GM19240 (cell line): ENCODE data around the gene CD1C.
"Not testable (repeated sequence)": the region's sequence is repeated elsewhere in the genome, so short reads cannot be mapped to it uniquely, and the experiment has no call there.

Experiments
- DNase-seq: peaks from one replicate; pipeline ENCODE4 v3.0.0; 2011; ENCODE audit warnings: low spot score; ENCODE audit not compliant: insufficient read length

Gene CD1C

DNA sequence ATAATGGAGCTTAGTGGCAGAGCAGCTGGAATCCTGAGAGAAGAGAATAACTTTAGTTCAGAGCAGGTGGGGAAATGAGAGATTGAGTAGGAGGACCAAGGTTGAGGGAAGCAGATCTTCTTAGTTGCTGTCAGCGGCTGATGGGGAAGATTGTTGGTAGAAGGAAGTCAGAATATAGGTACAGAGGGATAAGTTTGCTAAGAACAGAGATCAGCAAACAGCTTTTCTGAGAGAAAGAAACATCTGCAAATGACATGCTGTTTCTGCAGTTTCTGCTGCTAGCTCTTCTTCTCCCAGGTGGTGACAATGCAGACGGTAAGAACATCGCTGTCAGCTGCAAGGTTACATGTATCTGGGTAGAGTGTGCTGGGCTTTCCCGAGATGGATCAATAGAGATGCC lies at the start of gene CD1C:
CD1C (plus strand) TSS at position 113 of the 400 bp plus-strand sequence; CDS start at position 255, 142 bp downstream.
- DNase-seq, result no peak

DNA sequence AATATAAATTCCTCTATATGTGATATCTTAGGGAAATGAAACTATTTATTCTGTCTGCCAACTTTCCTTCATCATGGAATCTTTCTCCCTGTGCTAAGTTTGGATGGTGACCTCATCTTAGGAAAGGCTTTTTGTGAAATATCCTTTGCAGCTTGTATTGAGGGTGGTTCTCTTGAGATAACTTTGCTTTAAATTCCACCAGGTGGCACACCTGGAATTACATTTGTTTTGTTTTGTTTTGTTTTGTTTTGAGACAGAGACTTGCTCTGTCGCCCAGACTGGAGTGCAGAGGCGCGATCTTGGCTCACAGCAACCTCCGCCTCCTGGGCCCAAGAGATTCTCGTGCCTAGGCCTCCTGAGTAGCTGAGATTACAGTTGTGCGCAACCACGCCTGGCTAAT lies 43.1 kb upstream of the CD1C start:
- DNase-seq, result no peak

DNA sequence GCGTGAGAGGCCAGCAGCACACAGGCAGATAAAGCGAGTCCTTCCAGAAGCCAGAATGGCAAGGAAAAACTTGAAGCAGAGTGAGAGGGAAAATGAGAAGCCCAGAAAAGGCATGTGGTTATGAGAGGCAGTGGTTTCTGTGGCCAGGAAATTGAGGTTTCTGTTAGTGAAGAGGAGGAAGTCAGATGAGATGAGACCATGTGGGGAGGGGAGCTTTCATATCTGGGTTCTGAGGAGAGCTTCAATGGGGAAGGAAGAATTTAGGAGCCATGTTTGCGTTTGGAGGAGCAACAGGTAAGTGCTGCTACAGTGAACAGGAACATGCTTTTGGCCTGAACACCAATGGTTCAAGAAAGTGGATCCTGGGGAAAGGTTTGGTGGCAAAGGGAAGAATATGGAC lies 41.6 kb upstream of the CD1C start:
- no peak for DNase-seq

DNA sequence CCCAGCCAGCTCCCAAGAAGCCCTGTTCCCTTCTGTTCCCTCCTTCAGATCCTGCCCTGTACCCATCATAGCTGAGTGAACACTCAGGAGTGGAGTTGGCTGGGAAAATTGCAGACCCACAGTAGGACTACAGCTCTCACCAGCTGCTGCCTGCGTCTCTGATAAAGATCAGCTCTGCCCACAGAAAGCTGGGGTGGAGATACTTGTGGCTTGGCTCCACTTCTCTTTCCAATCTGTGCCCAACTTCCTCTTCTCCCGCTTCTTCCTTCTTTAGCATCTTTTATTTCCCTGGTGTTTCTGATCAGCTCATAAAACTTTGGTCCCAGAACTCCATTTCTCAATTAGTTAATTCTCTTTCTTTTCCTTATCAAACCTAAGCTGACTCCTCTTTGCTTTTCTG lies 41.0 kb upstream of the CD1C start:
- DNase-seq, result no peak

DNA sequence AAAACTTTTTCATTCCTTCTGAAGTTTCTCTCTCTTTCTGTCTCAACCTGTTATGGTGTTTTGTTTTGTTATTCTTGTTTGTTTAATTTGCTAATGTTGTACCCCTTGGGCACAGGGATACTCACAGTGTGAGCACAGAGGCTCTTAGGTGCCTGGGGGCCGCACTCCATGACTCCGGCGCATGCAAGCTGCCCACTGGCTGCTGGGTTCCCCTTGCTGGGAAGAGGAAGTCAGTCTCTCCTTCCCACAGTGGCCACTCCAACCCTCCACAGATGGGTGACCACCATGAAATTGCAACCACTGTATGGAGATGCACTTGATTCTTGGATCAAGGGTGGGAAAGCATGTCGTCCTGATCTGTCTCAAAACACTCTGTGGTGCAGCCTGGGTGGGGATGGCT lies 40.1 kb upstream of the CD1C start:
- DNase-seq, result no peak

DNA sequence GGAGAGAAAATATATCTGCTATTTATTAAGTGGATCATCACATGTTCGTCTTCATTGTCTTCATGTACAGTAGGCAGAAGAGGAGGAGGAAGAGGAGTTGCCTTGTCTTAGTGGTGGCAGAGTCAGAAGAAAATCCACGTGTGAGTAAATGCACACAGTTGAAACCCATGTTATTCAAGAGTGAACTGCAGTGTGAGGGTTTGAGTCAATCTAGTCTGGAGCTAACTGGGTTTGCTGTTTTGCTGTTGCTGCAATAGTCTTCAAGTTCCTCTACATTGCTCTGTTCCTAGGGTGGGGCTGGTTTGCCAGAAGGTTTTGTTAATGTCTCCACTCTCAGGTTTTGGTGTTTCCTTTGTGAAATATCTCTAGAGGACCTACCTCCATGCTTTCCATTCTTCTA lies 38.6 kb upstream of the CD1C start:
- no peak for DNase-seq

DNA sequence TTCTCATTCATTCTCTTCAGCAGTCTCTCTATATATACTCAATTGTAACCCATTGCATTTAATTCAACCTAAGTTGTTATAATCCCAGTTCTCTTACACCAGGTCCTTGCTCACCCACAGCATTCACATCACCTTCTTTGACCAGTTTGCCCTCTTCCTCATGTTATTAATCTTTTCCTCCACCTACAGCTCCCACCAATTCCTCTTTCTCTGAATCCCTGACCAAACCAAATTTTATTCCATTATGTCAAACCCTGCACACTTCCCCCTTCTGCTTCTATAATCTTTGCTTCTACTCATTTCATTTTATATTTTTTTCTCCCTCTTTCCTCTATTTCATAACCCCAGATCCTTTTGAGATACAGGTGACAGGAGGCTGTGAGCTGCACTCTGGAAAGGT lies 34.1 kb upstream of the CD1C start:
- no peak for DNase-seq

DNA sequence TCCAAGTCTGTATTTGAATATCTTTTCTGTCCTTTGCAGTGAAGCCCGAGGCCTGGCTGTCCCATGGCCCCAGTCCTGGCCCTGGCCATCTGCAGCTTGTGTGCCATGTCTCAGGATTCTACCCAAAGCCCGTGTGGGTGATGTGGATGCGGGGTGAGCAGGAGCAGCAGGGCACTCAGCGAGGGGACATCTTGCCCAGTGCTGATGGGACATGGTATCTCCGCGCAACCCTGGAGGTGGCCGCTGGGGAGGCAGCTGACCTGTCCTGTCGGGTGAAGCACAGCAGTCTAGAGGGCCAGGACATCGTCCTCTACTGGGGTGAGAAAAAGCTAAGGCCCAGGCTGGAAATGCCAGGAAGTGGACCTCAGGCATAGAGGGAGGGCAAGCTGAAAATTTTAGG lies 33.0 kb upstream of the CD1C start:
- not testable (repeated sequence) for DNase-seq

DNA sequence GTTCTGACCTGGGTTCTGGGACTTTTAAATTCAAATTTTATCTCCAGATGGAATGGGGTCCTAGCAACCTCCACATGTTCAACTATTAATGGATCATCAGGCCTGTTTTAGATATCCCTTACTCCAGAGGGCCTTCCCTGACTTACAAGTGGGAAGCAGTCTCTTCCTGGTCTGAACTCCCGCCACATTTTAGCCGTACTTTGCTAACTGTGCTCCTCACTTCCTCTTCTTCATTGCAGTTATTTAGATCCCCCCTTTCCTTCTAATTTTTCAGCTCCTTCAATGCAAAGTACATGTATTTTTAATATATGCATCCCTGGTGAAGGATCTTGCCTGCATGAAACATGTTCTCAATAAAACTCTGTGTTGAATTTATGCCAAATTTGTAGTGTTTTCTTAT lies 31.8 kb upstream of the CD1C start:
- no peak for DNase-seq

DNA sequence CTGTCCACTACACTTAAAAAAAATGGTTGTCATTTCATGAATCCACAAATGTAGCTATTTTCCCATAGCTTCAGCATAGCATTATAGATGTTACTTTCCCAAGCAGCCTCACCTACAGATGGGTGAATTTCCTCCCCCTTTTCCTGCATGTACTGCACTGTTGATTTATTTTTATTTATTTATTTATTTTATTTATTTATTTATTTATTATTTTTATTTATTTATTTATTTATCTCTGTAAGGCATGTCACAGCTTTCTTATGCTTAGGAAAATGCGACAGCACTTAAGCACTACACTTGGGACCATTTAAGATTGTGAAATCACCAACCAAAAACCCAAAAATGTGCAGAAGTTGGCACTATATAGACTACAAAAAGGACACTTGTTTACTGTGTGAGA lies 30.6 kb upstream of the CD1C start:
- DNase-seq, result no peak

DNA sequence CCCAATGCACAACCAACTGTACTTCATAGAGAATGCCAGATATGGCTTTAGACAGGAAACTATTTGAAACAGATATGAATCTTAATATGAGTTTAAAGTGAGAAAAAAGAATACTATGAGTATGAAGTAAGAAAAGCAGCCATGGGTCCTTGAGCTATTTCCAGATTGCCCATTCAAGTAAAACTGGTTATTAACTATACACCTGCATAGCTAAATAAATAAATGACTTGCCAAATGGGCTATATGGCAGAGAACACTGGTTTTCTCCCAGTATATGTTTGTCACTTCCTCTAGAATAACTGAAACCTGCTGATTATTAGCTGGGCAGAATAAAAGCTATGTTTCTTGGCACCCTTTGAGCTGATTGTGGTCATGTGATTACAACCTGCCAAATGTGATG lies 17.0 kb upstream of the CD1C start:
- DNase-seq, result no peak

DNA sequence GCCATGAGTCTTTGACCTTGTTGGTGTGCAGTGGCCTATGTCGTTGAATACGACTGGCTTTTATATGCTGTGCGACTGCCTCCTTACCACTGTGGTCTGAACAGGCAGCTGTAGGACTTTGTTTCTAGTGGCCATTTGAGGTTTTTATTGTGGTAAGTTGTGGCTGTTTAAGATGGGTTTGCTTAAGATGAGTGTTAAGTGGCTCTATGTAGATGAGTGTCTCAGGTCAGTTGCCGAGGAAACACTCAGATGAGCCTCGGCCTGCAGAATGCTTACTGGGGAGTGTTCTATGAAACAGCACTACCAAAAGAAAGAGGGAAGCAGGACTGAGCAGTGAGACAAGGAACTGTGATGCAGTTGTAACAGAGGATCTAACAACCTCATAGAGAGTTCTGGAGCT lies 14.9 kb upstream of the CD1C start:
- DNase-seq, result no peak

DNA sequence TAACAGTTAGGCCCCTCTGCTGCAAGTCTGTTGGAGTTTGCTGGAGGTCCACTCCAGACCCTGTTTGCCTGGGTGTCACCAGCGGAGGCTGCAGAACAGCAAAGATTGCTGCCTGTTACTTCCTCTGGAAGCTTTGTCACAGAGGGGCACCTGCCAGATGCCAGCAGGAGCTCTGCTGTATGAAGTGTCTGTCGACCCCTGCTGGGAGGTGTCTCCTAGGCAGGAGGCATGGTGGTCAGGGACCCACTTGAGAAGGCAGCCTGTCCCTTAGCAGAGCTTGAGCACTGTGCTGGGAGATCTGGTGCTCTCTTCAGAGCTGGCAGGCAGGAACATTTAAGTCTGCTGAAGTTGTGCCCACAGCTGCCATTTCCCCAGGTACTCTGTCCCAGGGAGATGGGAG lies 7.3 kb upstream of the CD1C start:
- not testable (repeated sequence) for DNase-seq

DNA sequence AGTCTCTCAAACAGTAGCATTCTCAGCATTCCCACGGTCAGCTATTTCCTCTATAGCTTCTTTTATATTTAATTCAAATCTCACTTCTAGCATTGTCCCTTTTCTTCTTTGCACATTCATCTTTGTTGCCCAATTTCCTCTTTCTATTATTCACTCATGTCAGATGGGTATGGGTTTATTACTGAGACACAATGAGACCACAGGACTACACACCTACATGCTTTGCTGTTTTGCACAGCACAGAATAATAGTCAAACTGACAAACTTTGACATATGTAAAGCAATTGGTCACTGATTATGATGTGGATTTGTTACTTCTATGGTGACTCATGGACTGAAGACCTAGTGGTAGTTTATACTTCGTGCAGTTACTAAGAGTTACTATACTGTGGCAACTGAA lies 5.8 kb upstream of the CD1C start:
- DNase-seq, result no peak

DNA sequence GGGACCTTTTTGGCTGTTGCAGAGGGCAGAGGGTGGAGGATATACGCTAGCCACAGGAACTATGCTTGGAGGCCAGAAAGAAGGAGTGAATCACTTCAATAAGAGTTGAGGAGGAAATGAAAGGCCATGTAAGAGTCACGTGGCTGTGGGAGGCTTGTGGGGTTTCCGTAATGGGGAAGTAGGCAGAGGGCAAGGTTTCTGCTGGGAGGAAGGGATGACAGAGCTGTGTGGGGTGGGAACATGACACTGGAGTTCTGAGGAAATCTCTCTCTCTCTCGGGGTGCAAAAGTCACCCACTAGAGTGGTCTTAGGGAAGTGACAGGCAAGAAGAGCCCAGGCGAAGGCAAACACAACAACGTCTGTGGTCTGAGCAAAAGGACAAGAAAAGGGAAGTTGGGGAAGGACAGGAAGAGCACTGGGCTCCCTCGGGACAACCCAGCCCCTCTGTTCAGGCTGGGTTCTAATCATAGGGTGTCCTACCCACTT lies 3.9 kb upstream of the CD1C start:
- no peak for DNase-seq

DNA sequence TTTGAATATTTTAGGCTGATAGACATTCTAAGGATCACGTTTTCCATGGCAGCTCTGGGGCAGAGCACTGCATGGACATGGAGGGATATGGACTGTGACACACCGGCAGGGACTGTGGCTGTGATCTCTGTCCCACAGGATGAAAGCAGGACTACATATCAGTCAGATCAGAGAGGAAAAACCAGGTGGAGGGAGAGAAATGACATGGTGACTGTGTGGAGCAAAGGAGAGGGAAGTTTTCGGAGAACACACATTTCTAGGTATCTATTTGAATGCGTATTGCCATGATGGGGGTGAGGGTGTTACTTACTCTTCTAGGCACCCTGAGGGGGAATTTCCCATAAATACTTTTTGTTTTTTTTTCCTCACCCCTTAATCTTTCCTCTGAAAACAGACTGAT lies 3.2 kb upstream of the CD1C start:
- no peak for DNase-seq

DNA sequence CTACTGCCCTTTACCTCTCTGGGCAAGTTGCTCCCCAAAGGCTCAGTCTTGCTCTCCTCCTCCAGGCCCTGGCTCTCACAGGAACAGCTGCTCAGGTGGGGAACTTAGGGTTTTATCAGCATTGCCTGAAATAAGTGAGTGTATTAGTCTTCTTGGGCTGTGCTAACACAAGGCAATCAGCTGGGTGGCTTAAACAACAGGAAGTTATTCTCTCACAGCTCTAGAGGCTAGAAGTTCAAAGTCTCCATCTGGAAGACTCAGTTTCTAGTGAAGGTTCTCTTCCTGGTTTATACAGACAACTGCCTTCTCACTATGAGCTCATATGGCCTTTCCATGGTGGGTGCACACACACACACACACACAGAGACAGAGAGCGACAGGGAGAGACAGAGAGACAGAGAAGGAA lies 2.8 kb upstream of the CD1C start:
- no peak for DNase-seq

DNA sequence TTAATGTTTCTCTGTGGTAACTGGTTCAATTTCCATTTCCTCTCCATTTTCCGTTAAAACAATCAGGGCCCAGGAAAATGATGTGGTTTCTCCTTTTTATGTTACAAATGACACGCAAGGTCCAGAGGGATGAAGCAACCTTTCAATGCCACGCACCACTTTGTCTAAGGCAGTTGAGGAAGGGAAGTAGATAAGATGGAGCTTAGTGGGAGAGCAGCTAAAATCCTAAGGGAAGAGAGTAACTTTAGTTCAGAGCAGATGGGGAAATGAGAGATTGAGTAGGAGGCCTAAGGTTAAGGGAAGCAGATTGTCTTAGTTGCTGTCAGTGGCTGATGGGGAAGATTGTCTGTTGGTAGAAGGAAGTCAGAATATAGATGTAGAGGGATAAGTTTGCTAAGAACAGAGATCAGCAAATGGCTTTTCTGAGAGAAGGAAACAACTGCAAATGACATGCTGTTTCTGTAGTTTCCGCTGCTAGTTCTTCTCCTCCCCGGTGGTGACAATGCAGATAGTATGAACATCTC lies 660 bp downstream of the CD1C start:
- DNase-seq, result no peak

DNA sequence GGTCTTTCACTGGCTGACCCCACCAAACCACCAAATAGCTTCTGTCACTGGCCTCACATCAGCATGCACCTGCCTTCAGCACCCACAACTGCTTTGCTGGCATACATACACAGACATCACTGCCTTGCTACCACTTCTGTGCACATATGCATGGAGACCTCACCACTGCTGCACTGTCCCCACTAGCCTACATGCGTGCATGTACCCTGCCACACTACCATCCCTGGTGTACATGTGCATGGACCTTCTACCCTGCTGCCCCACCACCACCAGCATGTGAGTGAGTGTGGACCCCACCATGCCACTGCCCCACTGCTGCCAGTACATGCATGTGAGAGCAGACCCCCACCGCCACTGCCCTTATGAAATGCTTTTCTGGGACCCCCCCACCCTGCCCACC lies 6.1 kb downstream of the CD1C start:
- no peak for DNase-seq

DNA sequence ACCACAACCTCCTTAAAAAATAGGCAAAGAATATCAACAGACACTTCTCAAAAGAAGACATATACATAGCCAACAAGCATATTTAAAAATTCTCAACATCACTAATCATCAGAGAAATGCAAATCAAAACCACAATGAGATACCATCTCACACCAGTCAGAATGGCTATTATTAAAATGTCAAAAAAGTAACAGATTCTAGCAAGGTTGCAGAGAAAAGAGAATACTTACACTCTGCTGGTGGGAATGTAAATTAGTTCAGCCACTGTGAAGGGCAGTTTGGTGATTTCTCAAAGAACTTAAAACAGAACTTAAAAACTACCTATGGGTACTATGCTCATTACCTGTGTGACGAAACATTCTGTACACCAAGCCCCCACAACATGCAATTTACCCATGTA lies 20.9 kb downstream of the CD1C start:
- no peak for DNase-seq

DNA sequence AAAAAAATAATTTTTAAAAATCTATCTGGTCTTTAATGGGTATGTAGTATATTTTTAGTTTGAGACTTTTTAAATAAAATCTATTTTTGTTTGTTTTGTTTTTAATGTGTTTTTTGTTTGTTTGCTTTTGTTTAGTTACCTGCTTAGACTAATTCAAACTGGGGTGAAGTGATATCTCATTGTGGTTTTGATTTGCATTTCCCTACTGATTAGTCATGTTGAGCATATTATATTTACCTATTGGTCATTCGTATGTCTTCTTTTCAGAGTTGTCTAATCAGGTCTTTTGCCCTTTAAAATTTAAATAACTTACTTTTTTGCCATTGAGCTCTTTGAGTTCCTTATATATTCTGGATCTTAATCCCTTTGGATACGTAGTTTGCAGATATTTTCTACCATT lies 21.3 kb downstream of the CD1C start:
- DNase-seq, result no peak

DNA sequence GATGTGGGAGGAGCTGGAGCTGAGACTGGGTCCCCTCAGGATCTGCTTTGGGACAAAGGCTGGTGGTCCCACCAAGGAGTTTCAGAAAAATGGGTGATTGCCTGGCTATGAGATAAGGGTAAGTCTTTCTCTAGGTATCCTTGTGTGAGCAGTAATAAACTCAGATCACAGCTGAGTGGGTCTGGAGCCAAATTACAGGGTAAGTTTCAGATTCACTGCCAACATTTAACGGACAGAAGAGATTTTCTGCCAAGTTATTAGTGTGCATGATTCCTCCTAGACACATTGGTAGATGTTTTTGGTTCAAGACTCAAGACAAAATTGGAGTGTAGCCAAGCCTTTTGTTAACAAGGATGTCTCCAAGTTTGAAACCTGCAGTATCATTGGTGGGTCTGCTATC lies 34.1 kb downstream of the CD1C start:
- no peak for DNase-seq

DNA sequence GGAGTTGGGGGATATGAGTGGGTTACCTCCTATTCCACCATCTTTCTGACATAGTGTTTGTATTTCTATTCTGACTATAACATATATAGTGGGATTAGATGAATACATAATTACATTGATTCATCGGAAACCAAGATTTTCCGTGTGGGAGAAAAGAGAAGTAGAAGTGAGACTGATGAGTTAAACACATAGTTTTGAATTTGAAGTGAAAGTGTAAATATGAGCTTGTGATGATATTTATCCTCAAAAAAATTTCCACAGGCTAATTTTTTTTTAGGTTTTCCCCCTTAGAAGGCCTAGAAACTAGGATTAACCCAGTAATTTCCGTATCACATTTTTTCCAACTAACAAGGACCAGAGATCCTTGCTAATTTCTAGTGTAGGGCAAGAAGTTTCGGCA lies 34.7 kb downstream of the CD1C start:
- no peak for DNase-seq

DNA sequence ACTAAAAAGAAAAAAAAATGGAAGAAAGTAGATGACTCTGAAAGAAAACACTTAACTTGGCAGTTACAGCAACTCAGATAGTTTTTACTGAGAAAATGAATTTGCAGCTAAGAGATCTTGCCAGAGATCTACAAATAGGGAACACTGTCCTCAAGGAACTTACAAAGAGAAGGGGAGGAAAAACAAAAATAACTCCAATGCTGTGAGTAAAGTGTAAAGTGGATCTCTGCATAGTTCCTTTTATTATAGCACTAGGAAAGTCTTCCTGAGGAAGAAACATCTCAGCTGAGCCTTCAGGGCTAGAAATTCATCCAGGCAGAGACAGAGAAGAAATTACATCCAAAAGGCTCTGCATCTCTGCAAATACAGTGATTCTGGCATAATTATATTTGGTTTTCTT lies 37.8 kb downstream of the CD1C start:
- no peak for DNase-seq
